ENCODE results near the gene FAM171A1.

Gene FAM171A1

DNA sequence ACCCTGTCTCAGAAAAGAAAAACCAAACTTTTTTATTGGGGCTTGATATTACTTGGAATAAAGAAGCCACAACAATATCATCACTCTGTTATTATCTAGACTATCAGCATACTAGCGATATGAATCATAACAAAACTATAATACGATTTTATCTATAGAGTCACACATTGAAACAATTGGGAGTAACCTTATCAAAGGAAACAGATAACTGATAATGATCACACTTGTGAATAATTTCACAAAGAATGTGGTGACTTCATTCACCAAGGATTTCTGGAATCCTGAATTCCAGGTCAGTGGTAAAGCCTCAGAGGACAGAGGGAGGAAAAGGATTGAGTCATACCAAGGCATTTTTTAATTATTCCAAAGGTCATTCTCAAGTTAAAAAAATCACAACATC is 170.5 kb downstream of the FAM171A1 start:
- TF ChIP-seq, protein P1, sequence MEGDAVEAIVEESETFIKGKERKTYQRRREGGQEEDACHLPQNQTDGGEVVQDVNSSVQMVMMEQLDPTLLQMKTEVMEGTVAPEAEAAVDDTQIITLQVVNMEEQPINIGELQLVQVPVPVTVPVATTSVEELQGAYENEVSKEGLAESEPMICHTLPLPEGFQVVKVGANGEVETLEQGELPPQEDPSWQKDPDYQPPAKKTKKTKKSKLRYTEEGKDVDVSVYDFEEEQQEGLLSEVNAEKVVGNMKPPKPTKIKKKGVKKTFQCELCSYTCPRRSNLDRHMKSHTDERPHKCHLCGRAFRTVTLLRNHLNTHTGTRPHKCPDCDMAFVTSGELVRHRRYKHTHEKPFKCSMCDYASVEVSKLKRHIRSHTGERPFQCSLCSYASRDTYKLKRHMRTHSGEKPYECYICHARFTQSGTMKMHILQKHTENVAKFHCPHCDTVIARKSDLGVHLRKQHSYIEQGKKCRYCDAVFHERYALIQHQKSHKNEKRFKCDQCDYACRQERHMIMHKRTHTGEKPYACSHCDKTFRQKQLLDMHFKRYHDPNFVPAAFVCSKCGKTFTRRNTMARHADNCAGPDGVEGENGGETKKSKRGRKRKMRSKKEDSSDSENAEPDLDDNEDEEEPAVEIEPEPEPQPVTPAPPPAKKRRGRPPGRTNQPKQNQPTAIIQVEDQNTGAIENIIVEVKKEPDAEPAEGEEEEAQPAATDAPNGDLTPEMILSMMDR (IDR thresholded peaks at IDR 0.05; ENCODE audit: poor library complexity, severe bottlenecking): no peak
- Histone ChIP-seq H3K36me3 (ENCODE audit: low read depth) (no peaks in the 10 kb centered on the region), H3K4me1 (ENCODE audit: insufficient read depth, poor library complexity, severe bottlenecking) (peaks cover 34% of the 10 kb centered on the region), H3K4me3 (ENCODE audit: severe bottlenecking) (no peak overlapping the region), H3K9me3 (ENCODE audit: severe bottlenecking) (no peaks in the 10 kb centered on the region), H3K27ac (ENCODE audit: poor library complexity, severe bottlenecking) (peak overlapping the region; percentile 69), H3K27me3 (ENCODE audit: insufficient read depth, poor library complexity, severe bottlenecking) (no peaks in the 10 kb centered on the region)
- DNase-seq (ENCODE audit: low spot score) (no peak), ATAC-seq (ENCODE audit: low read depth) (peak; percentile 90)

DNA sequence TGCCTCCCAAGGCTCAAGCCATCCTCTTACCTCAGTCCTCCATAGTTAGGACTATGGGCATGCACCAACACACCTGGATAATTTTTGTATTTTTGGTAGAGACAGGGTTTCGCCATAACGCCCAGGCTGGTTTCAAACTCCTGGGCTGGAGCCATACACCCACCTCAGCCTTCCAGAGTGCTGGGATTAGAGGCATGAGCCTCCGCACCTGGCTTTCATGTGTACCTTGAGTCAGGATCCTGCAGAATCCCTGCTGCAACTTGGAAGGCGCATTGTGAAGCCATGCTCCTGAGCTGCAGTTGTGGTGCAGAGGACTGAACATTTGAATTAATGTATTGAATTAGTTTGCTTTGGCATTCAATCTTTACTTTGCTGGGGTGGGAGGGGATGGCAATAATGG is 173.2 kb downstream of the FAM171A1 start:
- no peaks in the 10 kb centered on the region for H3K9me3 ChIP-seq (ENCODE audit: severe bottlenecking)
- DNase-seq (ENCODE audit: low spot score) (no peak), ATAC-seq (ENCODE audit: low read depth) (no peak)
- no peaks in the 10 kb centered on the region for H3K27me3 ChIP-seq (ENCODE audit: insufficient read depth, poor library complexity, severe bottlenecking)
- H3K36me3 ChIP-seq (ENCODE audit: low read depth): no peaks in the 10 kb centered on the region
- H3K4me1 ChIP-seq (ENCODE audit: insufficient read depth, poor library complexity, severe bottlenecking): peaks cover 34% of the 10 kb centered on the region
- TF ChIP-seq, protein P1 (IDR thresholded peaks at IDR 0.05; ENCODE audit: poor library complexity, severe bottlenecking): no peak
- H3K27ac ChIP-seq (ENCODE audit: poor library complexity, severe bottlenecking): no peak overlapping the region
- no peak overlapping the region for H3K4me3 ChIP-seq (ENCODE audit: severe bottlenecking)

DNA sequence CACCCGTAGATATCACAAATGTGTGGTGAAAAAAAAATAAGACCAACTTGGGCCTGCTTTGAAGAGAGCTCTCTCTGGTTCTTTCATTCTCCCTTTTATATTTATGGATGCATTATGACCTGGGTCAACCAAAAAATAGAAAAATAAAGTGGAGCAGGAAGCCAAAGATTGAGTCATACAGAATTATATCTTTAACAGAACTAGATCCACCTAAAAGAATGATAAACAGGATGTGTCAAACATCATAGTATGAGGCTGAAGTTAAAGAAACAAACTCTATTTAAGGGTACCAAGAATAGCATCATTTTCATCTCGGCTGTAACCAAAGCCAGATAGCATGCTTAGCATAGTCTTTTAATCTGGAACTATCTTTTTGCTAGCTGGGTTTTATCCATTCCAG is 173.8 kb downstream of the FAM171A1 start:
- peaks cover 29% of the 10 kb centered on the region for H3K4me1 ChIP-seq (ENCODE audit: insufficient read depth, poor library complexity, severe bottlenecking)
- TF ChIP-seq, protein P1 (IDR thresholded peaks at IDR 0.05; ENCODE audit: poor library complexity, severe bottlenecking): no peak
- H3K36me3 ChIP-seq (ENCODE audit: low read depth): no peaks in the 10 kb centered on the region
- no peaks in the 10 kb centered on the region for H3K27me3 ChIP-seq (ENCODE audit: insufficient read depth, poor library complexity, severe bottlenecking)
- DNase-seq (ENCODE audit: low spot score) (no peak), ATAC-seq (ENCODE audit: low read depth) (no peak)
- no peak overlapping the region for H3K4me3 ChIP-seq (ENCODE audit: severe bottlenecking)
- H3K9me3 ChIP-seq (ENCODE audit: severe bottlenecking): no peaks in the 10 kb centered on the region
- H3K27ac ChIP-seq (ENCODE audit: poor library complexity, severe bottlenecking): no peak overlapping the region

DNA sequence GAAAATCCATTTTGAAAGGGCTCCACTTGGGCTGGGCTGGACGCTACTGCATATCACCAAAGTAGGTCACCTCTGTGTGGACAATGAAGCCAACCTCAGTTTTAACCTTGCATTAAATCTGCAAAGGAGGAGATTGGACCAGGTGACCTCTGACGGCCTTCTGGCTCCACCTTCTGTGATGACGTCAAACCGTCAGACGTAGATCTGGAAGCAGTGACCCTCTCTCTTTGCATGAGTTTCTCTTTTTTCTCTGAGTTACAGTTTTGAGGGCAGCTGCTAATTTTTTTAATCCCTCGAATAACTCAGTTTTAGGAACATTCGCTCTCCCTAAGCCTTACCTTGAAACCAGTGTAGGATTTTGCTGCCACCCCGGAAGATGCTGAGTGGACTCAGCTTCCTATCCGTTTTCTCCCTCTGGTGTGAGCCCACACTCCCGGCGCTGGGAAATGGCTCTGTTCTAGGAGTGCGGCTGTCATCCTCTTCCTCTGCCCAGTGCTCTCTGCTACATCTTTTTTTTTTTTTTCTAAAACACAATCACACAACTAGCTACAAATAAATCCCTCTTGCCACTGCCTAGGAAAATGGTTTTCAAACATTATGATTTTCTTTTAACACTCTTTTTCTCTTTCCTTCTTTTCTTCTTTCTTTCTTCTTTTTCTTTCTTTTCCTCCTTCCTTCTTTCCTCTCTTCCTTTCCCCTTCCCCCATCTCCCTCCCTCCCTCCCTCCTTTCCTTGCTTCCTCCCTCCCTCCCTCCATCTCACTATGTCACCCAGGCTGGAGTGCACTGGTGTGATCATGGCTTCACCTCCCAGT is 174.9 kb downstream of the FAM171A1 start:
- H3K27ac ChIP-seq (ENCODE audit: poor library complexity, severe bottlenecking): no peak overlapping the region
- no peaks in the 10 kb centered on the region for H3K27me3 ChIP-seq (ENCODE audit: insufficient read depth, poor library complexity, severe bottlenecking)
- TF ChIP-seq, protein P1 (IDR thresholded peaks at IDR 0.05; ENCODE audit: poor library complexity, severe bottlenecking): no peak
- H3K9me3 ChIP-seq (ENCODE audit: severe bottlenecking): no peaks in the 10 kb centered on the region
- no peak for DNase-seq (ENCODE audit: low spot score)
- no peak for ATAC-seq (ENCODE audit: low read depth)
- no peaks in the 10 kb centered on the region for H3K36me3 ChIP-seq (ENCODE audit: low read depth)
- no peak overlapping the region for H3K4me3 ChIP-seq (ENCODE audit: severe bottlenecking)
- H3K4me1 ChIP-seq (ENCODE audit: insufficient read depth, poor library complexity, severe bottlenecking): peaks cover 19% of the 10 kb centered on the region
